Panc1 (cell line): ENCODE measurements around the gene C15orf62. TPM values are rescaled to one million over a fixed set of nuclear protein-coding genes. Genes with fewer than 3 reads are reported as not detected.

Experiments used
- ATAC-seq: fragments of 200-7000 bp; cut with Tn5 transposase; 2 replicates; pipeline ENCODE4 v1.9.1; 2020; ENCODE audit warnings: mild to moderate bottlenecking, moderate library complexity
- BruUV-seq: library from RNA; stranded (reverse); fragments of 400-500 nt; replicated peaks from 2 replicates; lab custom pipeline; 2021; lab: Mats Ljungman, UMichigan
- CTCF ChIA-PET: fragments of 300-600 bp; sonication (Branson Sonifier 250); formaldehyde crosslinking; loops from one replicate; lab custom pipeline; 2022; ENCODE audit warnings: antibody characterized with exemption; lab: Charles Lee
- POLR2A ChIA-PET: fragments of 300-600 bp; sonication (Branson Sonifier 250); formaldehyde crosslinking; loops from one replicate; lab custom pipeline; 2022; ENCODE audit warnings: antibody characterized with exemption; lab: Charles Lee
- DNase-seq: peaks from one replicate; pipeline ENCODE4 v3.0.0-alpha.2; 2010; ENCODE audit warnings: low read depth, low spot score
- H3K27ac ChIP-seq: 2 replicates; pipeline ENCODE4 v1.5.1; 2011; ENCODE audit warnings: mild to moderate bottlenecking, low read length, inconsistent platforms
- H3K27me3 ChIP-seq: fragments of 200-500 bp; sonication (Bioruptor generic); 2 replicates; pipeline ENCODE4 v1.6.0; 2014; ENCODE audit warnings: low read length, inconsistent platforms; ENCODE audit not compliant: control insufficient read depth, insufficient read depth
- H3K36me3 ChIP-seq: fragments of 200-500 bp; sonication (Bioruptor generic); 2 replicates; pipeline ENCODE4 v1.5.1; 2014; ENCODE audit warnings: inconsistent platforms, mild to moderate bottlenecking, low read length, moderate library complexity; ENCODE audit not compliant: control insufficient read depth, insufficient read depth
- H3K4me1 ChIP-seq: 2 replicates; pipeline ENCODE4 v1.5.1; 2011; ENCODE audit warnings: inconsistent platforms, mild to moderate bottlenecking, low read length, moderate library complexity; ENCODE audit not compliant: control insufficient read depth, insufficient read depth
- H3K4me3 ChIP-seq, 2 experiments: 2 replicates each; pipeline ENCODE4 v1.5.1; 2011 to 2012; ENCODE audit warnings: low read depth in 2 of 2, low read length in 2 of 2, mild to moderate bottlenecking in 2 of 2, inconsistent platforms in 1 of 2, moderate library complexity in 1 of 2
- H3K9me3 ChIP-seq: fragments of 200-500 bp; sonication (Bioruptor generic); 2 replicates; pipeline ENCODE4 v1.5.1; 2014; ENCODE audit warnings: low read depth, mild to moderate bottlenecking, inconsistent platforms, low read length, moderate library complexity; ENCODE audit not compliant: control insufficient read depth, insufficient read depth
- POLR2AphosphoS5 ChIP-seq: IDR thresholded peaks from 2 replicates; pipeline ENCODE4 v1.6.1; 2012; ENCODE audit warnings: mild to moderate bottlenecking, low read depth, low read length, moderate library complexity
- SIN3A ChIP-seq: IDR thresholded peaks from 2 replicates; pipeline ENCODE4 v1.6.1; 2012; ENCODE audit warnings: low read depth, mild to moderate bottlenecking, low read length, moderate library complexity, borderline replicate concordance; ENCODE audit not compliant: insufficient read depth
- TCF7L2 ChIP-seq: IDR thresholded peaks from 2 replicates; pipeline ENCODE4 v1.6.1; 2011; ENCODE audit warnings: mild to moderate bottlenecking, low read depth, low read length, inconsistent platforms
- in situ Hi-C: cut with HindIII; loops from 2 replicates; pipeline ENCODE4 v1.10.0; 2016; ENCODE audit warnings: low sequenced_read_pairs, low pct_unique_long_range_greater_than_20kb
- intact Hi-C: fragments of 100-400 bp; cut with micrococcal nuclease; formaldehyde crosslinking; loops from one replicate; pipeline ENCODE4 v1.10.0; 2022; ENCODE audit not compliant: unreplicated experiment
- total RNA-seq: library from RNA; stranded (reverse); gene quantifications from one replicate; pipeline ENCODE4 v1.2.1, GENCODE V29; 2021; ENCODE audit not compliant: unreplicated experiment
- TF ChIP-seq, protein P1 (sequence below), 2 experiments: IDR thresholded peaks; 2 replicates each; pipeline ENCODE4 v1.6.1; 2011 to 2012; ENCODE audit warnings: low read depth in 2 of 2, control low read depth in 1 of 2, low read length in 1 of 2, mild to moderate bottlenecking in 1 of 2, moderate library complexity in 1 of 2; ENCODE audit not compliant: insufficient read depth in 1 of 2
- TF ChIP-seq, protein P2 (sequence below): fragments of 450-650 bp; IDR thresholded peaks from 2 replicates; pipeline ENCODE4 v1.5.1; 2017; ENCODE audit warnings: mild to moderate bottlenecking

Gene C15orf62
- total RNA-seq, 1 experiment from 2014 or later = 0.33 TPM

DNA sequence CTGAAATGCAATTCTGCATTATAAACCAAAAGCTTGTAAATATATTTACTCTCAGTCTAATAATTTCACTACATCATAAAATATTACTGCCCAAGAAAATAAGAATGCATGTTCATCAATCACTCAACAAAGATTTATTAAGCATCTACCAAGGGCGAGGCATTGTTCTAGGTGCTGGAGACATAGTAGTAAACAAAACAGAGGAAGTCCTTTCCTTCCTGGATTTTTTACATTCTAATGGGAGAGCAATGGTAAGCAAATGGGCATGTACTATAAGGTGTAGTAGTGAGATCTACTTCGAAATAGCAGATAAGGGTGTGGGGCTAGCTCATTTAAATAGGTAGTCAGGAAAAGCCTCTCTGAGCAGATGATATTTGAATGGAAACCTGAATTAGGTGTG lies 26.3 kb downstream of the C15orf62 start:
- intact Hi-C loops = no loop called here
- no peak for TF ChIP-seq POLR2AphosphoS5
- no peak for TF ChIP-seq SIN3A
- TF ChIP-seq, protein P1, sequence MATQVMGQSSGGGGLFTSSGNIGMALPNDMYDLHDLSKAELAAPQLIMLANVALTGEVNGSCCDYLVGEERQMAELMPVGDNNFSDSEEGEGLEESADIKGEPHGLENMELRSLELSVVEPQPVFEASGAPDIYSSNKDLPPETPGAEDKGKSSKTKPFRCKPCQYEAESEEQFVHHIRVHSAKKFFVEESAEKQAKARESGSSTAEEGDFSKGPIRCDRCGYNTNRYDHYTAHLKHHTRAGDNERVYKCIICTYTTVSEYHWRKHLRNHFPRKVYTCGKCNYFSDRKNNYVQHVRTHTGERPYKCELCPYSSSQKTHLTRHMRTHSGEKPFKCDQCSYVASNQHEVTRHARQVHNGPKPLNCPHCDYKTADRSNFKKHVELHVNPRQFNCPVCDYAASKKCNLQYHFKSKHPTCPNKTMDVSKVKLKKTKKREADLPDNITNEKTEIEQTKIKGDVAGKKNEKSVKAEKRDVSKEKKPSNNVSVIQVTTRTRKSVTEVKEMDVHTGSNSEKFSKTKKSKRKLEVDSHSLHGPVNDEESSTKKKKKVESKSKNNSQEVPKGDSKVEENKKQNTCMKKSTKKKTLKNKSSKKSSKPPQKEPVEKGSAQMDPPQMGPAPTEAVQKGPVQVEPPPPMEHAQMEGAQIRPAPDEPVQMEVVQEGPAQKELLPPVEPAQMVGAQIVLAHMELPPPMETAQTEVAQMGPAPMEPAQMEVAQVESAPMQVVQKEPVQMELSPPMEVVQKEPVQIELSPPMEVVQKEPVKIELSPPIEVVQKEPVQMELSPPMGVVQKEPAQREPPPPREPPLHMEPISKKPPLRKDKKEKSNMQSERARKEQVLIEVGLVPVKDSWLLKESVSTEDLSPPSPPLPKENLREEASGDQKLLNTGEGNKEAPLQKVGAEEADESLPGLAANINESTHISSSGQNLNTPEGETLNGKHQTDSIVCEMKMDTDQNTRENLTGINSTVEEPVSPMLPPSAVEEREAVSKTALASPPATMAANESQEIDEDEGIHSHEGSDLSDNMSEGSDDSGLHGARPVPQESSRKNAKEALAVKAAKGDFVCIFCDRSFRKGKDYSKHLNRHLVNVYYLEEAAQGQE (IDR thresholded peaks at IDR 0.05; ENCODE audit: insufficient read depth in 1 of 2, low read depth in 2 of 2, low read length in 1 of 2) = no peak
- TF ChIP-seq TCF7L2 = no peak
- TF ChIP-seq, protein P2, sequence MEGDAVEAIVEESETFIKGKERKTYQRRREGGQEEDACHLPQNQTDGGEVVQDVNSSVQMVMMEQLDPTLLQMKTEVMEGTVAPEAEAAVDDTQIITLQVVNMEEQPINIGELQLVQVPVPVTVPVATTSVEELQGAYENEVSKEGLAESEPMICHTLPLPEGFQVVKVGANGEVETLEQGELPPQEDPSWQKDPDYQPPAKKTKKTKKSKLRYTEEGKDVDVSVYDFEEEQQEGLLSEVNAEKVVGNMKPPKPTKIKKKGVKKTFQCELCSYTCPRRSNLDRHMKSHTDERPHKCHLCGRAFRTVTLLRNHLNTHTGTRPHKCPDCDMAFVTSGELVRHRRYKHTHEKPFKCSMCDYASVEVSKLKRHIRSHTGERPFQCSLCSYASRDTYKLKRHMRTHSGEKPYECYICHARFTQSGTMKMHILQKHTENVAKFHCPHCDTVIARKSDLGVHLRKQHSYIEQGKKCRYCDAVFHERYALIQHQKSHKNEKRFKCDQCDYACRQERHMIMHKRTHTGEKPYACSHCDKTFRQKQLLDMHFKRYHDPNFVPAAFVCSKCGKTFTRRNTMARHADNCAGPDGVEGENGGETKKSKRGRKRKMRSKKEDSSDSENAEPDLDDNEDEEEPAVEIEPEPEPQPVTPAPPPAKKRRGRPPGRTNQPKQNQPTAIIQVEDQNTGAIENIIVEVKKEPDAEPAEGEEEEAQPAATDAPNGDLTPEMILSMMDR = no peak
- DNase-seq (no peak), ATAC-seq (no peak)
- Histone ChIP-seq H3K27ac (no peak overlapping the region), H3K27me3 (no peaks in the 10 kb centered on the region), H3K4me3 (no peak overlapping the region), H3K9me3 (no peaks in the 10 kb centered on the region), H3K4me1 (peaks cover 9% of the 10 kb centered on the region), H3K36me3 (no peaks in the 10 kb centered on the region)
- CTCF ChIA-PET = interaction anchor here (0.6 kb wide), 1 partner anchor 210 kb away, joined by 3 read pairs; no protein-coding TSS in a partner anchor
- POLR2A ChIA-PET = interaction anchor here (0.5 kb wide), 1 partner anchor 211 kb away, joined by 10 read pairs; no protein-coding TSS in a partner anchor
- no TSS peak for BruUV-seq
- in situ Hi-C loops = loop anchor here (25.0 kb wide), 1 partner anchor 159 kb away; no protein-coding TSS in a partner anchor

DNA sequence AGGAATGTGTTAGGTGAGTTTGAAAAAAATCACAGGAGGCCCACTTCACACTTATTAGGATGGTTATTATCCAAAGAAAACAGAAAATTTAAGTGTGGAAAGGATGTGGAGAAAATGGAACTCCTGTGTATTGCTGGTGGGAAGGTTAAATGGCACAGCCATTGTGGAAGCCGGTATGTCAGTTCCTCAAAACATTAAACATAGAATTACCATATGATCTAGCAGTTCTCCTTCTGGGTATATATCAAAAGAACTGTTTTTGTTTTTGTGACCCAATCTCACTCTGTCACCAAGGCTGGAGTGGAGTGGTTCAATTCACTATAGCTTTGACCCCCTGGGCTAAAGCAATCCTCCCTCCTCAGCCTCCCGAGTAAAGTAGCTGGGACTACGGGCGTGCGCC lies 26.7 kb downstream of the C15orf62 start:
- ChIA-PET CTCF (interaction anchor here (0.6 kb wide), 1 partner anchor 83 kb away, joined by 6 read pairs; no protein-coding TSS in a partner anchor), POLR2A (no interaction called here)
- ATAC-seq (no peak), DNase-seq (no peak)
- in situ Hi-C loops (loop anchor here (25.0 kb wide), 1 partner anchor 159 kb away; no protein-coding TSS in a partner anchor), intact Hi-C loops (no loop called here)
- Histone ChIP-seq H3K27me3 (no peaks in the 10 kb centered on the region), H3K4me1 (peaks cover 9% of the 10 kb centered on the region), H3K27ac (no peak overlapping the region), H3K9me3 (no peaks in the 10 kb centered on the region), H3K4me3 (no peak overlapping the region), H3K36me3 (no peaks in the 10 kb centered on the region)
- no TSS peak for BruUV-seq
- TF ChIP-seq TCF7L2 (no peak), SIN3A (no peak)
- TF ChIP-seq, protein P2 = no peak
